HG02938 (cell line): Measurements from ENCODE around the gene POC5.
"Not testable (repeated sequence)": the region's sequence is repeated elsewhere in the genome, so short reads cannot be mapped to it uniquely, and the experiment has no call there.

ENCODE experiments used
- ATAC-seq: cut with Tn5 transposase; IDR thresholded peaks from one replicate; pipeline ENCODE4 v1.9.1; 2021; ENCODE audit warnings: mild to moderate bottlenecking, moderate library complexity; ENCODE audit not compliant: unreplicated experiment

Gene POC5

DNA sequence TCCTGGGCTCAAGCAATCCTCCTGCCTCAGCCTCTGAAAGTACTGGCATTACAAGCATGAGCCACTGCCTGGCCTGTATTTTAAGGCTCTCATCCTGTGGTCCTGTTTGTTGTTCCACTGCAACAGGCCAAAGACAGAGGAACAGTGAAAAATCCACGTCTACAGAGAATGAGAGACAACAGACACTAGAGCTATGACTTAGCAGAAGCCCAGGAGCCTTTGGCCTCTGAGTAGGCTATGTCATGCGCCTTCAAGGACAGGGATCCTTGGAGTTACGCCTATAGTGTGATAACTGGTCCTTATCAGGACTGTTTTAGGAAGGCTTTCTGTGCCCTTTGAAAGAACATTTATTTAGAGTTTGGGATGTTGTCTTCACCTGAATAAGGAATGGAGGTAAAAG, 10.5 kb downstream of the POC5 start:
- ATAC-seq: no peak

DNA sequence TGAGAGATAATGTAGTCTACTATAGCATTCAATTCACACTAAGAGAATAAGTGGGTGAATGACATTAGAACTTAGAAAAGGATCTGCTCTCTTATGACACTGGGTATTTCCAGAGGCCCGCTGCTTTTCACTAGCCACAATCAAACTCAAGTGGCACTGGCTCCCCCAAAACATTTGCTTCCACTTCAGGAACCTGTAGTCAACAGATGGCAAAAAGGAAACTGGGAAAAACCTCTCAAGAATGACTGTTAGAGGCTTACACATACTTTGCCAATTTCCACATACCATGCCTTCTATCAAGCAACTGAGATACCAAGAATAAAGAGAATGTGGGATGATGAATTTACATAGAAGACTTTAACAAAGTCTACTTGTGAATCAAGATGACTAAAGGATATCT, 11.2 kb downstream of the POC5 start:
- ATAC-seq: no peak

DNA sequence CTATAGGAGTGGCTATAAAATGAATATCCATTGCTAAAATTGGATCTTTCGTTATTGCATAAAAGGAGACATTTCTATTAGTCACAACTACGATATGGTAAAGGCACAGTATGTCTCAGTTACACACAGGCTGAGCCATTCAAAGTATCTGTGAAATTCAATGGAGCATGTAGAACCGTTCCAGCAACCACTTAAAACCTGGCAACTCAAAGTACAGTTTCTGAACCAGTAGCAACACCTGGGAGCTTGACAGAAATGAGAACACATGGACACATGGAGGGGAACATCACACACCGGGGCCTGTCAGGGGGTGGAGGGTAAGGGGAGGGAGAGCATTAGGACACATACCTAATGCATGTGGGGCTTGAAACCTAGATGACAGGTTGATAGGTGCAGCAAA, 15.4 kb downstream of the POC5 start:
- no peak for ATAC-seq

DNA sequence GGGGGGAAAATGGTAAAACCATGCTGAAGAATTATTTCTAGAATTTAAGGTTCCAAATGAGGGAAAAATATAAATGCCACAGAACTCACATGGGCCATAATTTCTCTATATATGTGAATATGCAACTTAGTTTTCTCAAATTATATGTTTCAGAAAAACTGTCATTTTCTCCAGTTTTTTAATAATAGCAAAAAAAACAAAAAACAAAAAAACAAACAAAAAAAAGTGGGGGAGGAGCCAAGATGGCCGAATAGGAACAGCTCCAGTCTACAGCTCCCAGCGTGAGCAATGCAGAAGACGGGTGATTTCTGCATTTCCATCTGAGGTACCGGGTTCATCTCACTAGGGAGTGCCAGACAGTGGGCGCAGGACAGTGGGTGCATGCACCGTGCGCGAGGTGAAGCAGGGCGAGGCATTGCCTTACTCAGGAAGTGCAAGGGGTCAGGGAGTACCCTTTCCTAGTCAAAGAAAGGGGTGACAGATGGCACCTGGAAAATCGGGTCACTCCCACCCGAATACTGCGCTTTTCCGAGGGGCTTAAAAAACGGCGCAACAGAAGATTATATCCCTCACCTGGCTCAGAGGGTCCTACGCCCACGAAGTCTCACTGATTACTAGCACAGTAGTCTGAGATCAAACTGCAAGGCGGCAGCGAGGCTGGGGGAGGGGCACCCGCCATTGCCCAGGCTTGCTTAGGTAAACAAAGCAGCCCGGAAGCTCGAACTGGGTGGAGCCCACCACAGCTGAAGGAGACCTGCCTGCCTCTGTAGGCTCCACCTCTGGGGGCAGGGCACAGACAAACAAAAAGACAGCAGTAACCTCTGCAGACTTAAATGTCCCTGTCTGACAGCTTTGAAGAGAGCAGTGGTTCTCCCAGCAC, 21.5 kb downstream of the POC5 start:
- ATAC-seq: not testable (repeated sequence)

DNA sequence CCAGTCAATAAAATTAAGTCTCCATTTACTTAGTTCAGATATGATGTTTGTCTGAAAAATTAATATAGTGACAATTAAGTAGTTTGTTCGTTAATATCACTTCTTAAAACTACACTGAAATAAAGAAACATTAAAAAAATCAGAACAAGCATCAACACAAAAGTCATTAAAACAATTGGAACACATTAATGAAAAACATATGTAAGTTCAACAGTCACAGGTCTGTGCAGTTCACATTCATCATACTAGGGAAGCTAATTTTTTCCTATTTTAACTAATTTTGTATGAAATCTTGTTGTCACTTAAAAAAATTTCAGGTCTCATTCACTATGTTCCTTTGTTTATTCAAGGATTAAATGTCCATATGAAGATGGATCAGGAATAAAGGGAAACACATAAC, 22.5 kb downstream of the POC5 start:
- ATAC-seq: no peak

DNA sequence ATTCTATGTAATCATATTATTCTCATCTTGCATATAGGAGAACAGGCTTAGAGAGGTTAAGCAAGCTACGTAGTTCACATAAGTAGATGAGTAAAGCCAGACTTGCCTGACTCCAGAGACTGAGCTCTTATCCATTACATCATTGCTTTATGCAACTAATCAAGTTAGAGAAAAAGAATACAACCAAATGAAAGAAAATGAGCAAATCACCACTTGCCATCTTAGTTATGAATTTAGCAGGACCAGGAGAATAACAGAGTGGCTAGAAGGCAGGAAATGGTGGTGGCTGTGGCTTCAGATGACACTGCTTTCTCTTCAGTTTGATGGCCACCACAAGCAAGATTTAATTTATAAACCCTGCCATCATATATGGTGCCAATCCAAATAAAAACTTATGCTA, 26.6 kb downstream of the POC5 start:
- no peak for ATAC-seq

DNA sequence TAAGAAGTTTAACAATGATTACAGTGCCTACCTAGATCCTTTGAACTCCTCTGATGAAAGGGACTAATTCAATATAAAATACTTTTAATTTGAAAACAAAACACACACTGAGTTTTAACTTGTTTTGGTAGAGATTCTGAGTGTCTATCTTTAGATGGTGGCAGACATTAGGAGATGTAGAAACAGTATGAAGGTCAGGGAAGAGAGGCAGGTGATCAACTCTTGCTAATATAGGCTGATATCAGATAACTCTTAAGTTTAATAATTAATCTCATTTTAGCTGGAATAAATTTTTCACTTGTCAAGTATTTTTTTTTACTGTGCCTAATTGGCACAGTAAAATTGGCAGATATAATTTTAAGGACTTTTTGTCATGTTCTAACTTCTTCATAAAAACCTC, 30.8 kb downstream of the POC5 start:
- no peak for ATAC-seq

DNA sequence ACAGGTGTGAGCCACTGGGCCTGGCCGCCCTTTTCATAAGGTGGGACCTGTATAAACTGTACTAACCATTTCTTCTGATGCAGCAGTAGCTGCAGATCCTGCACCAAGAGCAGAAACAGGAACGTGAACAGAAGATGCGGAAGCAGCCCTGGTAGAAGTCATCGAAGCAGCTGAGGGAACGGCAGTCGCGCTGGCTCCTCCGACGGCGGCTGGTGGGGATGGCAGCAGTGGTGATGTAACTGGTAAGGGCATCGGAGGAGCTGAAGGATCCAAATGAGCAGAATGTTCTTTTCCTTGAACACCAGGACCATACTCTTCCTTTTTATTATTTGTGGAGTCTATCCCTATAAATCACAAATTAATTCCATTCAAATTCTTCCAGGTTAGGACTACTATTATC, 32.1 kb downstream of the POC5 start:
- no peak for ATAC-seq

DNA sequence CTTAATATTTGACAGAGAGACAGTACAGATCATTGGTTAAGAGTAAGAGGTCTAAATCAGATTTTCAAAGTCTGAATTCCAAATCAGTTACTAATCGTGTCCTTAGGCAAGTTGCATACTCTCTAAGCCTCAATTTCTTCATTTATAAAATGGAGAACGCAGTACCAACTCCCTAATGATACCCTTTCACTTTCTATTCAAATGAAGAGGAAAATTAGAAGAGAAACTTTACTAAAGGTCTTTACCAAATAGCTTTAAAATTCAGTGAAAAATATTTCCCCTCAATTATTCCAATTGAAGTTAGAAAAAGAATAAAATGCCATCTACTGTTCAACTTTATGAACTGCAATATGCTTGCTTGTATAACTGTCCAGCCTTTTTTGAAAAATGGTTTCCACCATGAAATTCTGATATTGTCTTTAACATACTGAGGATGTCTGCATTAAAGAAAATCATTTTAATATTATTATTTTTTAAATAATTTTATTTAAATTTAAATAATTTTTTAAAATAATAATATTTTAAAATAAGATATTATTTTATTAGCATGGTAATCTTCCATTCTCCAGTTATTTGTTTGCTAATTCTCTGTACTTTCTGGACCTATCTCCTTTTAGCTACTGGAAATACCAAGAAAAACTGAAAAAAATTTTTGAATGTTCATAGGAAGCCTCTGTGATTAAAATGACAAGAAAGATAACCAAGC, 36.0 kb downstream of the POC5 start:
- no peak for ATAC-seq

DNA sequence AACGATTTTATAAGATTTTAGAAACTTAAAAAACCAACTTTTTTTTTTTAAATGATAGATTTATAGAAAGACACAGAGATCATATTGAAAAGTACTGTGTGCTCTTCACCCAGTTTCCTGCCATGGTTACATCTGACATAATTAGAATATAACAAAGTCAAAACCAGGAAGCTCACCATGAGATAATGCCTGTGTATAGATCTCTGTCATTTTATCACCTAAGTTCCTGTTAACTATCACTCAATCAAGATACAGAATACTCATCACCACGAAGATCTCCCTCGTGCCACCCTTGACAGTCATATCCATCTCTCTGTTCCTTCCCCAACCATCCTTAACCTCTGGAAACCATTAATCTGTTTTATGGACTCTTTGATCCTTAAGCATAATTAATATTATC, 39.1 kb downstream of the POC5 start:
- ATAC-seq: no peak

DNA sequence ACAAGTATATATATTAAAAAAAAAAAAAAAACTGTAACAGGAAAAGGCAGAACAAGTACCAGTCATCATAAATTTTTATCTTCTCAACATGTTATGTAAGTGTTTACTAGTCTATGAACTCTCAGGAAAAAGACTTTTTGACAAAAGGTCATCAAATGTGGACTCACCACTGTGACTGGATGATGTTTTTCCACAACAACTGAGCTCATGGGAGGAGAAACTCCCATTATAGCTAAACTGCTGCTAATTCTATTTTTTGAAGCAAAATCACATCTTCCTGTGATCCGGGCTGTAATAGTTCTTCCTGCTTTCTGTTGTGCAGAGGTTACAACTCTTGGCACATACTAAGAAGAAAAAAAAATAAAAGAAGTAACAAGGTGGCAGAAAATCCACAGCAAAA, 39.6 kb downstream of the POC5 start:
- no peak for ATAC-seq

DNA sequence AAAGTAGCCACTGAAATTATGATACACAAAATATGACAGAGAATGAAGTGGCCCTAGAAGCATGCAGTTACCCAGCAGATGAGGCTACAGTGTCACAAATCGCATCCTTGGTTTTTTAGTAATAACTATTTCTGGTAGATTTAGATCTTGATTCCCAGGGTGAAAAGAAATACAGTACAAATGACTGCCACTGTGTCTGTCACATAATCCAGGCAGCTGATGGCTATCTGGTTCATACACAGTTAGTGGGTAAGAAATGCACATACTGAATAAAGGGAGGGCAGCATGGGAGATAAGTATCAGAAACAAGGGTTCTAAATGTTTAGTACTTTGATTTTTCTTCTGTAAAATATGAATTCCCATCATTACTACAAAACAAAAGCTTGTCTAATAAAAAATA, 41.5 kb downstream of the POC5 start:
- no peak for ATAC-seq

DNA sequence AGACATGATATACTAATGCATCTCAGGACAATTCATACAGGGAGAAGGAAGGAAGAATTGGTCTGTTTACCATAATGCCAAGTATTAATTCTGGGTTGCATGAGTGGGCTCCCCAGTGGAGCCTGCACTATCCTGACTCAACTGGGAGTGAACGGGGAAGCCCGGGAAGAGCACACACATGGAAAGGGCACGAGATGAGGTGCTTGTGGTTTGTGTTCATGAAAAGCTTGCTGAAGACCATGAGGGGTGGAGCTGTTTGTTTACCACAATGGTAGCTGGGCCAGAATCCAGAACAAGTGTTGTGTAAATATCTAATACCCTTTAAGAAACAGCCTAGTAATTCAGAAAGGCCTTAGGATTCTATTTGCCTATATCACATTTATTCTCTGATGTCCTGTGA, 44.6 kb downstream of the POC5 start:
- ATAC-seq: no peak

DNA sequence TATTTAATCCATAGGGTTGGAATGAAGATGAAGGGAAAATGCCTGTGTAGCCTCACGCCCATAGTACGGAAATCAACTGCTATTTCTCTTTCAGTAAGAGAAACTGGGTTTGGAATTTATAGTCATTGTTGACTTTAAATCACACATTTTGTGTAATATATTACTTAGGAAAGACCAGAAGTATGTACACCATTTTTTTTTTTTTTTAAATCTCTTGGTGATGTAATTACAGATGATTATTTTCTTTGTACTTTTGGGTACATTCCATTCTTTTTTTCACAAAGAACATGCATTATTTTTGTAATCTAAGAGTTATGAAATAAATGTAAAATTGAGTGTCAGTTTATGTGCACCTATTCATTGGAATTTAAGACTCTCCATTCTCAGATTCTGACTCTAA, 45.7 kb downstream of the POC5 start:
- ATAC-seq: no peak

DNA sequence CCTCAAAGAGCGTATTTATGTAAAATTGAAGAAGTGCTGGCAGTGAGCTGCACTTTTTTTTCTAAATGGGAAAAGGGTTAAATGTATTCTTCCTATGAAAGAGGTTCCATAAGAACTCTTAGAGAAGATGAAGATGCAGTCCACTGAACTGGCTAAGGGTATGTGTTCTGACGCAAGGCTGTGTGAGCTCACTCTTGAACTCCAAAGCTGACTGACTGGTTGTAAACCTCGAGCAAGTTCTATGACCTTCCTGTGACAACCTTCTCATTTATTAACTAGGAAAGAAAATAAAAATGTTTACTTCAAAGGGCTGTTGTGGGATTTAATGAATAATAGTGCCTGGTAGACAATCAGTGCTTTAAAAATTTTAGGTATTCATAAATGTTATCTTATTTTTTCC, 46.7 kb downstream of the POC5 start:
- ATAC-seq: no peak

DNA sequence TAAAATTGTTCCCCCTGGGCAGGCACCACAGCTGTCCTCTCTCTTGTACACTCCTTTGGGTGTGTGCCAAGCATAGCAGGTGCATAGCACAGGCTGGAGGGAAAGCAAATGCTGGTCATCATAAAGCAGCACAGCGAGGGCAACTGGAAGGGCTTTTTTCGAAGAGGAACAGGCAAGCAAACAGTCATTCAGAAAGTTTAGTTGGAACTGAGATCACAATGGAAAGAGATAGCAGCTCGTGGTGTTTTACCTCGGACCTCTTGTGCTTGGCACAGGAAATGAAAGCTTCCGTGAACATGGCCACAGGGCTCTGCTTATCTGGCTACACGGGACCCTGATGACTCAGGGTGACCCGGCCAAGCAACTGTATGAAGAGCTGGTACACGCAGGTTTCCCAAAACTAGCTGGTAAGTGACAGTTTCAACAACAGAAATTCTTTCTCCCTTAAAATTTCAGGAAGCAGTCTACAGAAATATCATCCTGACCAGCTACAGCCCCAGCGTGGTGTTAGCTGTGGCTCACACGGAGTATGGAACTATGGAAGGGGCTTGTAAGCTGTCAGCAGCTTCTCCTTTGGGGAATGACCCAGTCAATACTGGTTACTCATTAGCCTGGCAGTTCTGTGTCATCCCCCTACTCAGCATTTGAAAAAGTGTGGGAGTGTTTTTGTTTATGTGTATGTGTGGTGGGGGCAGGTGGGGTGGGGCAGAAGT, 48.1 kb downstream of the POC5 start:
- peak; percentile 96 for ATAC-seq

DNA sequence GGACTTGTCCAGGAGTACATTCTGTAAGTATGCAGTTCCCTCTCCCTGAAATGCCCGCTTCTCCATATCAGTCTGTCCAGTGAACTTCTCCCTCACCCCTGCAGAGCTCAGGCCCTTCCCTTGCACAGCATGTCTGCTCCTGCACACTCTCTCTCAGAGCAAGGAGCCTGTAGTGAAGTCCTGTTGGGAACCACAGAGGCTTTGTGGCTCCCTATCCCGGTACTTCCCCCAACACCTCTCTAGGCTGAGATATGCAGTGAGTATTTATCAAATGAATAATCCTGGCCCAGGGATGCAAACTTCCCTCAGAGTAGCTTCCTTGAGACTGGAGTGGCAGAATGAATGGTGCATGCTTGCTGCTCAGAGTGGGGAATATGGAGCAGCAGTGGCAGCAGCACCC, 48.8 kb downstream of the POC5 start:
- ATAC-seq: no peak

DNA sequence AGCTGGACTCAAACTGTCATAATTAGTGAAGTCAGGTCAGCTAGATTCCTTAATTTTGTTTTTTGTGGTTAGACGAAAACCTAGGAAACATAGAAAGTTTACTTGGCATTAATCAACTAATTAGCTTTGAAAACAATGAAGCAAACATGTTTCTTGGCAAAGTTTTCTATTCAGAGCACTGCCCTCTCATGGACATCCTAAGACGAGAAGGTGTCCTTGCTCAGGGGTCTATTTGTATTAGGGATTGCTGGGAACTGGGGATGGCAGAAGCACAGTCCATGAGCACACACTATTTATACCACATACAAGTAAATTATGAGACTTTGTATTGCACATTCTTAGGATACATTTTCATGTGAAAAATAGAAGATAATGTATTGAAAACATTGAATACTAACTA, 49.7 kb downstream of the POC5 start:
- no peak for ATAC-seq

DNA sequence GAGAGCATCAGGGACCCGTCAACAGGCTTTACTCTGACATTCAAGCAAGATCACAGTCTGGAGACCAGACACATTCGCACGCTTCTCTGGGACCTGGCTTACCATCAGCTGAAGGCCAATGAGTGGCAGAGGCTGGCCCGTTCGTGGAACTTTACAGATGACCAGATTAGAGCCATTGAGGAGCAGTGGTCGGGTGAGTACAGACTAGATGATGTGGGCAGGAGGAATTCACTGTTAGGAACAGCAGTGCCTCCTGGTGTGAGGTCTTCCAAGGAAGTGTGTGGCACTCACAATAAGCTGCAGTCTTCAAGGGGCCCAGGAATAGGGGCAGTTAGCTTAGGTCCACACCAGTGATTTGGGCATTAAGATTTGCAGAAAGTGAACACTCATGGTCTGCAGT, 50.4 kb downstream of the POC5 start:
- no peak for ATAC-seq

DNA sequence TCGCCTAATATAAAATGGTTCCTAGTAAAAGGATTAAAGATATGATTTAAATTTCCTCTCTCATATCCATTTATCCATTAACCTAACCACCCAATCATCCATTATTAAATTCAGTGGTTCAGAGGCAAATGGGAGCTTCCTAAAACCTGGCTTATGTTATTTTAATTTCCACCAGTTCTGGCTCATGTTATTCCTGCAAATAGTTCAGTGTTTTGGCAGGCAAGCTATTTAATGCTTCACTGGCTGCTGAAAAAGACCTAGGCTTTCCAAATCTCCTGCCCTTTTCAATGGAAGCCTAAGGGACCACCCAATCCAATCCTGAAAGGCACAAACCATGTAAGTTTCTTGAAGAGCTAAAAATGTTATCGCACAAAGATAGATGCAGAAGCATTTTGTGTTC, 52.3 kb downstream of the POC5 start:
- no peak for ATAC-seq

DNA sequence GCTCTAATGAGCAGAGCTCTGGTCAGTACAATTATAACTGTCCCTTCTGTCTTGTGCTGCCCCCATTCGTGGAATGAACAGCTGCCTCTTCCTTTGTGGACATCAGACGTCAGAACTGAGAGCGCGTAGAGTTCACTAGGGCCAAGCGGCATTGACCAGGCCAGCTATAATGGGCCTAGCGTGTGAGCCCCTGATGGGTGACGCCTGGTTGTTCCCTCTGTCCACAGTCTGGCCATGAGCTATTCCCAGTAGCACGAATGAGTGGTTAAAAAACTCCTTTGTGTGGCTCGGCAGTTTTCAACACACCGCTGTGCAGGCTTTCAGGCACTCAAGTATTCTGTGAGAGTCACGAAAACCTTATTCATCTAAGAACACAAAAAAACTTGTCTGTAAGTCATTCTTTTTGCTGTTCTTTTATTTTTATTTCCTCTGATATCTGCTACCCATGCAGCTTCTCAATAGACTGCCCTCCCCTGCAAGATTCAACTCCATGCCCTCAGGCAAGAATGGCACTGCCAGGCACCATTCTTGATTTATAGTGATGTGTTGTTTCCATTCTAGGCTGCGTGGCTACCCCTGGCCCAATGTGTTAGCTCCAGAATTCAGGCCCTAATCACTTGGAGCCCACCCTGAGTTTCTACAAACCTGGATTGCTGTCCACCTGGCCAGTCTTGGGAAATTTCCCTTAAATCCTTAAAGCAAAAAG, 53.5 kb downstream of the POC5 start:
- no peak for ATAC-seq
